Neuronal stem cell (in vitro differentiated cells): ENCODE data around the gene VWA5B1.

Experiments used
- DNase-seq: peaks from one replicate; pipeline ENCODE4 v3.0.0-alpha.2; 2013; ENCODE audit warnings: low spot score
- H2AFZ ChIP-seq: one replicate; pipeline ENCODE4 v1.6.1; 2013; ENCODE audit warnings: mild to moderate bottlenecking, low read length, inconsistent platforms
- H2AK5ac ChIP-seq: 2 replicates; pipeline ENCODE4 v1.6.1; 2013; ENCODE audit warnings: low read depth, mild to moderate bottlenecking, inconsistent platforms, low read length, moderate library complexity, mixed read lengths
- H2BK120ac ChIP-seq: 2 replicates; pipeline ENCODE4 v1.6.1; 2013; ENCODE audit warnings: low read depth, mild to moderate bottlenecking, inconsistent platforms, low read length, moderate library complexity, mixed read lengths
- H2BK12ac ChIP-seq: one replicate; pipeline ENCODE4 v1.6.1; 2013; ENCODE audit warnings: low read length, inconsistent platforms
- H2BK15ac ChIP-seq: 2 replicates; pipeline ENCODE4 v1.6.1; 2013; ENCODE audit warnings: mild to moderate bottlenecking, low read length, inconsistent platforms, mixed read lengths
- H2BK5ac ChIP-seq: one replicate; pipeline ENCODE4 v1.6.1; 2013; ENCODE audit warnings: inconsistent platforms, mild to moderate bottlenecking, low read length, moderate library complexity
- H3K14ac ChIP-seq: one replicate; pipeline ENCODE4 v1.6.1; 2013; ENCODE audit warnings: low read length, inconsistent platforms
- H3K18ac ChIP-seq: 2 replicates; pipeline ENCODE4 v1.6.1; 2013; ENCODE audit warnings: low read length, inconsistent platforms
- H3K23ac ChIP-seq: 2 replicates; pipeline ENCODE4 v1.6.1; 2013; ENCODE audit warnings: low read depth, mild to moderate bottlenecking, mixed read lengths, low read length, inconsistent platforms; ENCODE audit not compliant: poor library complexity
- H3K27ac ChIP-seq: replicated peaks from 3 replicates; pipeline ENCODE4 v1.5.1; 2013; ENCODE audit warnings: low read length, inconsistent platforms
- H3K27me3 ChIP-seq, 3 experiments: 2 replicates each; pipeline ENCODE4 v1.6.1; 2013; ENCODE audit warnings: low read length in 3 of 3, mild to moderate bottlenecking in 2 of 3, inconsistent platforms in 1 of 3, low read depth in 1 of 3, mixed read lengths in 1 of 3, moderate library complexity in 1 of 3; ENCODE audit not compliant: control insufficient read depth in 3 of 3, insufficient read depth in 3 of 3
- H3K36me3 ChIP-seq, 2 donors: replicated peaks in 1 of 2; 2 replicates each; pipeline ENCODE4 v1.6.1; 2013; ENCODE audit warnings: low read length in 2 of 2; ENCODE audit not compliant: control insufficient read depth in 2 of 2, insufficient read depth in 2 of 2
- H3K4ac ChIP-seq: 2 replicates; pipeline ENCODE4 v1.6.1; 2013; ENCODE audit warnings: inconsistent platforms, mild to moderate bottlenecking, low read length, moderate library complexity
- H3K4me1 ChIP-seq, 2 donors: 1 replicate in 1 of 2; 2 replicates in 1 of 2; pipeline ENCODE4 v1.6.1; 2013; ENCODE audit warnings: low read length in 2 of 2, low read depth in 1 of 2; ENCODE audit not compliant: control insufficient read depth in 2 of 2, insufficient read depth in 1 of 2
- H3K4me2 ChIP-seq: one replicate; pipeline ENCODE4 v1.6.1; 2013; ENCODE audit warnings: mild to moderate bottlenecking, low read length, inconsistent platforms; ENCODE audit not compliant: insufficient read depth, poor library complexity, severe bottlenecking
- H3K4me3 ChIP-seq, 2 donors: 2 replicates each; pipeline ENCODE4 v1.5.1; 2013; ENCODE audit warnings: low read length in 2 of 2, mild to moderate bottlenecking in 2 of 2, inconsistent platforms in 1 of 2, moderate library complexity in 1 of 2
- H3K79me1 ChIP-seq: one replicate; pipeline ENCODE4 v1.6.1; 2013; ENCODE audit warnings: low read depth, mild to moderate bottlenecking, inconsistent platforms, low read length, moderate library complexity
- H3K9ac ChIP-seq: one replicate; pipeline ENCODE4 v1.6.1; 2013; ENCODE audit warnings: mild to moderate bottlenecking, low read depth, low read length, inconsistent platforms; ENCODE audit not compliant: poor library complexity
- H3K9me3 ChIP-seq, 2 donors: replicated peaks in 1 of 2; 2 replicates each; pipeline versions ENCODE3 to v1.6.1; 2013; ENCODE audit warnings: low read length in 2 of 2, mild to moderate bottlenecking in 2 of 2, inconsistent platforms in 1 of 2, low read depth in 1 of 2, mixed read lengths in 1 of 2, moderate library complexity in 1 of 2; ENCODE audit not compliant: control insufficient read depth in 2 of 2, insufficient read depth in 1 of 2
- H4K8ac ChIP-seq: one replicate; pipeline ENCODE4 v1.6.1; 2013; ENCODE audit warnings: low read depth, mild to moderate bottlenecking, inconsistent platforms, low read length, moderate library complexity
- H4K91ac ChIP-seq: one replicate; pipeline ENCODE4 v1.6.1; 2013; ENCODE audit warnings: low read length, low read depth, mild to moderate bottlenecking, inconsistent platforms; ENCODE audit not compliant: poor library complexity
- WGBS, 2 donors: extraction: QIAGEN DNeasy Blood & Tissue Kit; methylation state at CpG; one replicate each; pipeline ENCODE4 v1.1.7; 2013; ENCODE audit warnings: missing lambda C conversion rate in 2 of 2, mixed read lengths in 1 of 2; ENCODE audit not compliant: insufficient read length in 2 of 2, insufficient replicate concordance in 1 of 2; ENCODE audit errors: extremely low coverage in 2 of 2; 5-methylcytosine and 5-hydroxymethylcytosine counted together

VWA5B1 gene

GRCh38 chr1:20346433-20346832 lies 55.8 kb downstream of the VWA5B1 start:
- Histone ChIP-seq H3K36me3 (no peaks in the 10 kb centered on the region), H3K23ac (no peak overlapping the region), H2BK120ac (no peak overlapping the region), H4K91ac (no peak overlapping the region), H3K9ac (no peak overlapping the region), H3K4me2 (no peak overlapping the region), H2BK5ac (no peak overlapping the region), H3K14ac (no peak overlapping the region), H3K4ac (no peak overlapping the region), H3K27ac (no peak overlapping the region), H3K18ac (no peak overlapping the region), H3K79me1 (no peaks in the 10 kb centered on the region), H3K4me3 (no peak overlapping the region), H3K27me3 (peaks cover 0 to 24% (median 0%) of the 10 kb centered on the region in 3 experiments), H2AK5ac (no peak overlapping the region), H3K4me1 (peaks cover 0 to 14% of the 10 kb centered on the region in 2 donors), H2BK15ac (no peak overlapping the region), H3K9me3 (no peaks in the 10 kb centered on the region), H2AFZ (no peak overlapping the region), H4K8ac (no peak overlapping the region), H2BK12ac (no peak overlapping the region)
- WGBS, 2 donors: no CpG with 5 or more reads among the region's 1 CpG
- DNase-seq: no peak

- Histone ChIP-seq H3K4ac (no peak overlapping the region), H3K18ac (no peak overlapping the region), H3K4me2 (no peak overlapping the region), H2BK12ac (no peak overlapping the region), H2AK5ac (no peak overlapping the region), H3K36me3 (no peaks in the 10 kb centered on the region), H3K9me3 (no peaks in the 10 kb centered on the region), H3K9ac (no peak overlapping the region), H2BK120ac (no peak overlapping the region), H3K14ac (no peak overlapping the region), H2BK15ac (no peak overlapping the region), H3K4me3 (no peak overlapping the region), H3K27me3 (peaks cover 0 to 17% (median 0%) of the 10 kb centered on the region in 3 experiments), H3K27ac (no peak overlapping the region), H4K91ac (no peak overlapping the region), H2AFZ (no peak overlapping the region), H3K23ac (no peak overlapping the region), H3K4me1 (peaks cover 0 to 12% of the 10 kb centered on the region in 2 donors), H4K8ac (no peak overlapping the region), H3K79me1 (no peaks in the 10 kb centered on the region), H2BK5ac (peak overlapping the region; percentile 82)
- DNase-seq: no peak
- WGBS, 2 donors: no CpG with 5 or more reads among the region's 2 CpGs
These were observed 57.0 kb downstream of the VWA5B1 start for GRCh38 chr1:20347699-20348098.

GRCh38 chr1:20348326-20348915 lies 57.7 kb downstream of the VWA5B1 start:
- Histone ChIP-seq H3K4ac (no peak overlapping the region), H2BK15ac (peak overlapping the region; percentile 77), H3K9ac (peak overlapping the region; percentile 13), H3K4me1 (peaks cover 0 to 10% of the 10 kb centered on the region in 2 donors), H4K91ac (no peak overlapping the region), H2BK12ac (peak overlapping the region; percentile 85), H3K4me2 (no peak overlapping the region), H4K8ac (no peak overlapping the region), H3K27me3 (peaks cover 0 to 13% (median 0%) of the 10 kb centered on the region in 3 experiments), H3K18ac (peak overlapping the region; percentile 83), H3K36me3 (no peaks in the 10 kb centered on the region), H3K23ac (no peak overlapping the region), H2BK5ac (peak overlapping the region; percentile 82), H3K14ac (no peak overlapping the region), H3K79me1 (no peaks in the 10 kb centered on the region), H2AK5ac (peak overlapping the region; percentile 41), H2AFZ (no peak overlapping the region), H3K27ac (peak overlapping the region; percentile 36), H2BK120ac (peak overlapping the region; percentile 82), H3K9me3 (no peaks in the 10 kb centered on the region), H3K4me3 (no peak overlapping the region)
- no peak for DNase-seq
- no CpG with 5 or more reads among the region's 13 CpGs for WGBS, 2 donors

- no peak overlapping the region for H2AFZ ChIP-seq
- H3K4ac ChIP-seq: no peak overlapping the region
- H2BK15ac ChIP-seq: no peak overlapping the region
- H2BK120ac ChIP-seq: no peak overlapping the region
- no CpG with 5 or more reads among the region's 5 CpGs for WGBS, 2 donors
- no peaks in the 10 kb centered on the region for H3K79me1 ChIP-seq
- H3K27me3 ChIP-seq: peaks cover 0 to 13% (median 0%) of the 10 kb centered on the region in 3 experiments
- no peak overlapping the region for H3K9ac ChIP-seq
- H3K14ac ChIP-seq: no peak overlapping the region
- H3K23ac ChIP-seq: no peak overlapping the region
- H2BK5ac ChIP-seq: no peak overlapping the region
- no peak overlapping the region for H3K4me2 ChIP-seq
- no peak overlapping the region for H3K4me3 ChIP-seq
- H2AK5ac ChIP-seq: no peak overlapping the region
- no peak overlapping the region for H3K27ac ChIP-seq
- no peaks in the 10 kb centered on the region for H3K9me3 ChIP-seq
- H3K36me3 ChIP-seq: no peaks in the 10 kb centered on the region
- H2BK12ac ChIP-seq: no peak overlapping the region
- peaks cover 0 to 8% of the 10 kb centered on the region in 2 donors for H3K4me1 ChIP-seq
- no peak for DNase-seq
- no peak overlapping the region for H4K8ac ChIP-seq
- no peak overlapping the region for H4K91ac ChIP-seq
- no peak overlapping the region for H3K18ac ChIP-seq
These were observed 58.9 kb downstream of the VWA5B1 start for GRCh38 chr1:20349561-20349960.
